Fibroblast of pulmonary artery (primary cell): ENCODE data around the gene ANO10.
"Not testable (repeated sequence)": the region's sequence is repeated elsewhere in the genome, so short reads cannot be mapped to it uniquely, and the experiment has no call there.

Source experiments
- DNase-seq: peaks from one replicate; pipeline ENCODE4 v3.0.0-alpha.2; 2010; ENCODE audit warnings: low read depth
- H3K4me3 ChIP-seq: replicated peaks from 2 replicates; pipeline ENCODE4 v1.5.1; 2011; ENCODE audit warnings: low read depth, mild to moderate bottlenecking, control low read depth, low read length, moderate library complexity
- TF ChIP-seq, protein P1 (sequence below): IDR thresholded peaks from 2 replicates; pipeline ENCODE4 v1.5.1; 2011; ENCODE audit warnings: mild to moderate bottlenecking, control low read depth, low read length, inconsistent platforms; ENCODE audit errors: missing control alignments

The ANO10 gene, protein sequence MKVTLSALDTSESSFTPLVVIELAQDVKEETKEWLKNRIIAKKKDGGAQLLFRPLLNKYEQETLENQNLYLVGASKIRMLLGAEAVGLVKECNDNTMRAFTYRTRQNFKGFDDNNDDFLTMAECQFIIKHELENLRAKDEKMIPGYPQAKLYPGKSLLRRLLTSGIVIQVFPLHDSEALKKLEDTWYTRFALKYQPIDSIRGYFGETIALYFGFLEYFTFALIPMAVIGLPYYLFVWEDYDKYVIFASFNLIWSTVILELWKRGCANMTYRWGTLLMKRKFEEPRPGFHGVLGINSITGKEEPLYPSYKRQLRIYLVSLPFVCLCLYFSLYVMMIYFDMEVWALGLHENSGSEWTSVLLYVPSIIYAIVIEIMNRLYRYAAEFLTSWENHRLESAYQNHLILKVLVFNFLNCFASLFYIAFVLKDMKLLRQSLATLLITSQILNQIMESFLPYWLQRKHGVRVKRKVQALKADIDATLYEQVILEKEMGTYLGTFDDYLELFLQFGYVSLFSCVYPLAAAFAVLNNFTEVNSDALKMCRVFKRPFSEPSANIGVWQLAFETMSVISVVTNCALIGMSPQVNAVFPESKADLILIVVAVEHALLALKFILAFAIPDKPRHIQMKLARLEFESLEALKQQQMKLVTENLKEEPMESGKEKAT

DNA sequence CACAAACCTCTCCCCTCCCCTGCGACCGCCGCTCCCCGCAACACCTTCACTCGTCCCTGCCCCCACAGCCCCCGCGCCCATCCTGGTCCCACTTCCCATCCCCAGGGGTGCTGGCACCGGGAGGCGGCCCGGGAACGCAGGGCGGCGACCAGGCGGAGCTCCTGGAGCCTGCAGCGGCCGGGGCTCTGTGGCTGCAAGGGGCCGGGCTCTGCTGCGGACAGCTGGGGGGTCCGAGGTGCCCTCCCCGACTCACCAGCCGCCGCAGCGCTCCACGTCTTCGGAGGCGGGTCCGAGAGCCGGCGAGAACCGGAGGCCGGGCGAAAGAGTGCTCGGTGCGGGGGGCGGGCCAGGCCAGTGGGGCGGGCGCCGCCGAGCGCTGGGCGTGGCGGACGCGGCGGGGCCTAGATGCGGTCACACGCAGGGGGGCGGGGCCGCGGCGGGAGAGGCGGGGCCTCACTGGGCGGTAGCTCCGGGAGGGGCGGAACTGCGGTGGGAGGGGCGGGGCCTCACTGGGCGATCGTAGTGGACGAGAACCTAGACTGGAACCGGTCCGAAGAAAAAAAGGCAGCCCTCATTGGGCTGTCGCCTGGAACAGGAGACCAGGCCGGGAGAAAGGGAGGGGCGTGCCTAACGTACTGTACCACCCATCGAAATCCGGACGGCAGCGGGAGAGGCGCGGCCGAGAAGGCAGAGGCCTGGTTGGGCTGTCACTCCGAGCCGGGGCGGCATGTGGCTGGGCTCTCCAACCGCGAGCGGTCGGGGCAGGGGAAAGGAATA is at the start of gene ANO10:
ANO10 (minus strand) TSS at position 356 of the 777 bp plus-strand sequence. CDS start 16,159 bp downstream, outside the sequence.
- DNase-seq = peak; percentile 99
- TF ChIP-seq, protein P1, sequence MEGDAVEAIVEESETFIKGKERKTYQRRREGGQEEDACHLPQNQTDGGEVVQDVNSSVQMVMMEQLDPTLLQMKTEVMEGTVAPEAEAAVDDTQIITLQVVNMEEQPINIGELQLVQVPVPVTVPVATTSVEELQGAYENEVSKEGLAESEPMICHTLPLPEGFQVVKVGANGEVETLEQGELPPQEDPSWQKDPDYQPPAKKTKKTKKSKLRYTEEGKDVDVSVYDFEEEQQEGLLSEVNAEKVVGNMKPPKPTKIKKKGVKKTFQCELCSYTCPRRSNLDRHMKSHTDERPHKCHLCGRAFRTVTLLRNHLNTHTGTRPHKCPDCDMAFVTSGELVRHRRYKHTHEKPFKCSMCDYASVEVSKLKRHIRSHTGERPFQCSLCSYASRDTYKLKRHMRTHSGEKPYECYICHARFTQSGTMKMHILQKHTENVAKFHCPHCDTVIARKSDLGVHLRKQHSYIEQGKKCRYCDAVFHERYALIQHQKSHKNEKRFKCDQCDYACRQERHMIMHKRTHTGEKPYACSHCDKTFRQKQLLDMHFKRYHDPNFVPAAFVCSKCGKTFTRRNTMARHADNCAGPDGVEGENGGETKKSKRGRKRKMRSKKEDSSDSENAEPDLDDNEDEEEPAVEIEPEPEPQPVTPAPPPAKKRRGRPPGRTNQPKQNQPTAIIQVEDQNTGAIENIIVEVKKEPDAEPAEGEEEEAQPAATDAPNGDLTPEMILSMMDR = no peak
- peak within 1 kb of the TSS; percentile 89 for H3K4me3 ChIP-seq

DNA sequence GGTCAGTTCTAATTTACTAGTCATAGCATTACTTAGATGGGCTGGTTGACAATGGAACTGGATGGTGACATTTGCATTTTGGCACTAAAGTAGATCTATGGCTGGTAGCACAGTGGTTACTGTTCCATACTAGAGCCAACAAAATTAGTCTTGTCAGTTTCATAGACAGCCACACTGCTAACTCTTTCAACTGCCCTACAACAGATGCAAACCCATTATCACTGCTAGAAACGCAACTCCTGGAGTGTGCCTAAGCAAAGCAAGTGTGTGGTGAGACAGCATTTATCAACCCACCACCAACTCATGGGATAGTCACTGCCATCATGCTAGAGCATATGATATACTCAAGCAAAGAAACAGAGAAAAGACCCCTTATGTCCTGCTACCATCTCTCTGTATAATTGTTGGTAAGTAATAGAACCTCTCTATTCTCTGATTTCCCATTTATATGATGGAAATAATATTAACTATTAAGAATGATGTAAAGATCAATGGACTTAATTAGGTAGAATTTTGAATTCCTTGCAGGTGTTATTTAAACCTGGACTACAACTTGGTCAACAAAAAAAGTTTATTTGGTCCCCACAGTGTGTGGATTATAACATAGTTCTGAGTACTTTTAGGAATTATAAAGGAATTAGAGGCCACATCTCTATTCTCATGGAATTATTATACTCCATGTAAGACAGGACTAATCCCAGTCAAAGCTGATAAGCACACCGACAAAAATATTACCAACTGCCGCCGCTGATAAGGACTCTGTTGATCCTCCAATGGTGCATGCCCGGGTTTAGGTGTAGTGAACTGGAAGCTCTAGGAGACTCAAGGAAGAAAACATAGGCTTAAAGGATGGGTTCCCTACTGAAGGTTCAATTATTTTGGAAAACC is 49.1 kb upstream of the ANO10 start:
- TF ChIP-seq, protein P1 = no peak
- no peak for DNase-seq
- no peak overlapping the region for H3K4me3 ChIP-seq

DNA sequence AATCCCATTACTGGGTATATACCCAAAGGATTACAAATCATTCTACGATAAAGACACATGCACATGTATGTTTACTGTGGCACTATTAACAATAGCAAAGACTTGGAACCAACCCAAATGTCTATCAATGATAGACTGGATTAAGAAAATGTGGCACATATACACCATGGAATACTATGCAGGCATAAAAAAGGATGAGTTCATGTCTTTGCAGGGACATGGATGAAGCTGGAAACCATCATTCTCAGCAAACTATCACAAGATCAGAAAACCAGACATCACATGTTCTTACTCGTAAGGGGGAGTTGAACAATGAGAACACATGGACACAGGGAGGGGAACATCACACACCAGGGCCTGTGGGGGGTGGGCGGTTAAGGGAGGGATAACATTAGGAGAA is 43.2 kb upstream of the ANO10 start:
- not testable (repeated sequence) for DNase-seq, H3K4me3 ChIP-seq

DNA sequence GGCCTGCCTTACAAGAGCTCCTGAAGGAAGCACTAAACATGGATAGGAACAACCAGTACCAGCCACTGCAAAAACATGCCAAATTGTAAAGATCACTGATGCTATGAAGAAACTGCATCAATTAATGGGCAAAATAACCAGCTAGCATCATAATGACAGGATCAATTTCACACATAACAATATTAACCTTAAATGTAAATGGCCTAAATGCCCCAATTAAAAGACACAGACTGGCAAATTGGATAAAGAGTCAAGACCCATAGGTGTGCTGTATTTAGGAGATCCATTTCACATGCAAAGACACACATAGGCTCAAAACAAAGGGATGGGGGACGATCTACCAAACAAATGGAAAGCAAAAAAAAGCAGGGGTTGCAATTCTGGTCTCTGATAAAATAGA is 39.6 kb upstream of the ANO10 start:
- not testable (repeated sequence) for DNase-seq, H3K4me3 ChIP-seq

DNA sequence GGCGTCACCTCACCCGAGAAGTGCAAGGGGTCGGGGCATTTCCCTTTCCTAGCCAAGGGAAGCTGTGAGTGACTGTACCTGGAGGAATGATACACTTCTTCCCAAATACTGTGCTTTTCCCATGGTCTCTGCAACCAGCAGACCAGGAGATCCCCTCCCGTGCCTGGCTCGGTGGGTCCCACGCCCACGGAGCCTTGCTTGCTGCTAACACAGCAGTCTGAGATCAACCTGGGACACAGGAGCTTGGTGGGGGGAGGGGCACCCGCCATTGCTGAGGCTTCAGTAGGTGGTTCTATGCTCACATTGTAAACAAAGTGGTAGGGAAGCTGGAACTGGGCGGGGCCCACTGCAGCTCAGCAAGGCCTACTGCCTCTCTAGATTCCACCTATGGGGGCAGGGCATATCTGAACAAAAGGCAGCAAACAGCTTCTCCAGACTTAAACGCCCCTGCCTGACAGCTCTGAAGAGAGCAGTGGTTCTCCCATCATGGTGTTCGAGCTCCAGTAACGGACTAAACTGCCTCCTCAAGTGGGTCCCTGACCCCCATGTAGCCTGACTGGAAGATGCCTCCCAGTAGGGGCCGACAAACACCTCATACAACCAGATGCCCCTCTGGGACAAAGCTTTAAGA is 37.6 kb upstream of the ANO10 start:
- TF ChIP-seq, protein P1 = no peak
- no peak for DNase-seq
- H3K4me3 ChIP-seq = no peak overlapping the region

DNA sequence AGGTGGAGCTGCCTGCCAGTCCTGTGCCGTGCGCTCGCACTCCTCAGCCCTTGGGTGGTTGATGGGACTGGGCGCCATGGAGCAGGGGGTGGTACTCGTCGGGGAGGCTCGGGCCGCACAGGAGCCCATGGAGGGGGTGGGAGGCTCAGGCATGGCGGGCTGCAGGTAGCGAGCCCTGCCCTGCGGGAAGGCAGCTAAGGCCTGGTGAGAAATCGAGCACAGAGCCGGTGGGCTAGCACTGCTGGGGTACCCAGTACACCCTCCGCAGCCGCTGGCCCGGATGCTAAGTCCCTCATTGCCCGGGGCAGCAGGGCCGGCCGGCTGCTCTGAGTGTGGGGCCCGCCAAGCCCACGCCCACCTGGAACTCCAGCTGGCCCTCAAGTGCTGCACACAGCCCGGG is 34.6 kb upstream of the ANO10 start:
- DNase-seq = not testable (repeated sequence)

DNA sequence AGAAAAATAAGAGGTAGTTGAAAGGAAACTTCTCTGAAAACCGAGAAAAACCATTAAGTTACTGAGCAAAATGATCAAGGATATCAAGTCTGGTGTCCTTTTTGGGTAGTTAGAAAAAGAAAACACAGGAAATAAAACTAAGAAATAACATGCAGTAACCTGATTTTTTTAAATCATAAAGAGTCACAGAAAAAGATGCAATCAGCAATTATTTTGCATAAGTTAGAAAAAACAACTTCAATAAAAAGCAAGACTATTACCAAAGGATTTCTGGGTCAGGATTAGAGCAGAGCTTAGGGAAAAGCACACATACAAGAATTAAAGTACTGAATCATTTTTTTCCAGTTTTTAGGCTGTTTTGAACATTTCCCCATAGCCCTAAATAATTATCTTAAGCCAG is 28.5 kb upstream of the ANO10 start:
- TF ChIP-seq, protein P1 = no peak
- H3K4me3 ChIP-seq = no peak overlapping the region
- no peak for DNase-seq

More for the DNA sequence above, 34.6 kb upstream of the ANO10 start:
- H3K4me3 ChIP-seq = not testable (repeated sequence)
